Tibial nerve (tissue), 4 donors: Measurements from ENCODE around the gene CIZ1.
A peak's percentile ranks its signal among the peaks of the same experiment; 100 is the strongest.

Experiments used
- CTCF ChIP-seq, 5 experiments: fragments of 200-600 bp in 3 of 5; fragments of 450-650 bp in 2 of 5; sonication (generic) in 3 of 5; IDR thresholded peaks; one replicate each; pipeline ENCODE4 v1.5.1; 2016 to 2019; ENCODE audit warnings: antibody characterized with exemption in 5 of 5, mild to moderate bottlenecking in 3 of 5, moderate library complexity in 2 of 5
- EP300 ChIP-seq, 2 donors: sonication (generic); formaldehyde crosslinking; IDR thresholded peaks; one replicate each; pipeline ENCODE4 v1.6.1; 2017; ENCODE audit warnings: antibody characterized with exemption in 2 of 2, mild to moderate bottlenecking in 1 of 2
- POLR2A ChIP-seq, 2 donors: fragments of 450-650 bp; IDR thresholded peaks; one replicate each; pipeline ENCODE4 v1.6.1; 2017; ENCODE audit warnings: antibody characterized with exemption in 2 of 2, mild to moderate bottlenecking in 2 of 2, moderate library complexity in 2 of 2

DNA sequence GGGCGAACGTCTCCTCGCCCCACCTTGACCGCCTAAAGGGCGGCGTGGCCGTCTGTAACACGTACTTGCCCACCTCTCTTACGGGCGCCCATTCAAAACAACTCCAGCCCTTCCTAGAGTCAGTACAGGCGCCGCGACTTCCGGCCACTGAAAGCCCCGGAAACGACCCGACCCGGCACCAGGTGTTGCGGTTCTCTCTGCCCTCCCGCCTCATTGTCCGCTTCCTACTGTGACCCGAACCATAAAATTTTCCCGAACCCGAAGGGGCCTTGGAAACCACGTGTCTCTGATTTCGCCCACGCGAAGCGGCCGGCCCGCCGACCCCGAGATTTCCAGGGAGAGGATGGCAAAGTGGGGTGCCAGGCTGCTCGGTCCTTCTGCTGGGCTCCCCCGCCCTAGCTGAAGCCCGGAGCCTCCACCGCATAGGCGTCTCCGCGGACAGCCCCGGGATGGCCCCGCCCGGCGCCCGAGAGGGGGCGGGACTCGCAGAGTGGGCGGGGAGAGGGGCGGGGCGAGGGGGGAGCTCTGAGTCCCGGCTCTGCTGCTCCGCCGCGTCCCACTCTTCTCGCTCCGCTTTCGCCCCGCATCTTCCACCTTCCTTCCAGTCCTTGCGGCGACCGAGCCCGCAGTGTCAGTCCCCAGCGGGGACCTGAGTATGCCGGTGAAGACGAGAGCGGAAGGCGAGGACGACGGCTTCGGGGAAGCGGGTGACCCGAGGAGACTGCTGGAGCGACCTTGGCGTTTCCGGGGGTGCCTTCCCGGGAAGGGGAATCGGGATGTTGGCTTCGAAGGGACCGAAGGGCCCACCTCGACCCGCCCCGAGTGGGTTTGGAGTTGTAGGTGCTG, 63.2 kb downstream of the CIZ1 start:
- peak in 1 of 2 donors; percentile 33 for TF ChIP-seq POLR2A (IDR thresholded peaks at IDR 0.05)
- TF ChIP-seq CTCF (IDR thresholded peaks at IDR 0.05): peak in 1 of 5 experiments; percentile 44
- TF ChIP-seq EP300 (IDR thresholded peaks at IDR 0.05): peak; percentile 42 to 79
